Osteoblast (primary cell): ENCODE measurements around the gene SLC12A3. TPM values are rescaled to one million over a fixed set of nuclear protein-coding genes. Genes with fewer than 3 reads are reported as not detected.

Experiments used
- DNase-seq: peaks from one replicate; pipeline ENCODE4 v3.0.0; 2011; ENCODE audit warnings: low spot score, mixed read lengths; ENCODE audit not compliant: insufficient read length; ENCODE audit errors: missing footprints
- H2AFZ ChIP-seq: 2 replicates; pipeline ENCODE4 v1.6.0; 2011; ENCODE audit warnings: mild to moderate bottlenecking, low read length
- H3K27ac ChIP-seq: 2 replicates; pipeline ENCODE4 v1.5.1; 2011; ENCODE audit warnings: mild to moderate bottlenecking, low read depth, low read length, moderate library complexity
- H3K27me3 ChIP-seq: 2 replicates; pipeline ENCODE4 v1.6.0; 2012; ENCODE audit warnings: mild to moderate bottlenecking, control low read depth, inconsistent platforms, low read length, moderate library complexity; ENCODE audit not compliant: insufficient read depth
- H3K36me3 ChIP-seq: 2 replicates; pipeline ENCODE4 v1.5.1; 2011; ENCODE audit warnings: mild to moderate bottlenecking, low read length, control low read depth, moderate library complexity; ENCODE audit not compliant: insufficient read depth
- H3K4me1 ChIP-seq: 2 replicates; pipeline ENCODE4 v1.5.1; 2011; ENCODE audit warnings: mild to moderate bottlenecking, low read length, control low read depth, moderate library complexity; ENCODE audit not compliant: insufficient read depth
- H3K4me2 ChIP-seq: 2 replicates; pipeline ENCODE4 v1.6.0; 2011; ENCODE audit warnings: mild to moderate bottlenecking, low read length; ENCODE audit not compliant: insufficient read depth
- H3K4me3 ChIP-seq: fragments of 200-600 bp; sonication (generic); 3 replicates; pipeline ENCODE4 v1.5.1; 2012; ENCODE audit warnings: mild to moderate bottlenecking, low read length, inconsistent platforms; ENCODE audit not compliant: insufficient read depth
- H3K79me2 ChIP-seq: 2 replicates; pipeline ENCODE4 v1.6.0; 2012; ENCODE audit warnings: mild to moderate bottlenecking, low read length, control low read depth, inconsistent platforms; ENCODE audit not compliant: insufficient read depth
- H3K9me3 ChIP-seq: 2 replicates; pipeline ENCODE4 v1.5.1; 2011; ENCODE audit warnings: low read depth, low read length, control low read depth
- H4K20me1 ChIP-seq: 2 replicates; pipeline ENCODE4 v1.6.0; 2012; ENCODE audit warnings: mild to moderate bottlenecking, low read length, control low read depth; ENCODE audit not compliant: insufficient read depth
- small RNA-seq: library from RNA; depleted of rRNA; stranded (forward); fragments of <200 nt; gene quantifications from one replicate; pipeline ENCODE3, GENCODE V24; 2012
- total RNA-seq: library from RNA; depleted of rRNA; stranded (reverse); fragments of >200 nt; gene quantifications from 2 replicates; pipeline ENCODE4 v1.2.3, GENCODE V29; 2012
- TF ChIP-seq, protein P1 (sequence below): IDR thresholded peaks from 2 replicates; pipeline ENCODE4 v1.5.1; 2011; ENCODE audit warnings: mild to moderate bottlenecking, low read depth, low read length, moderate library complexity; ENCODE audit errors: extremely low read depth

SLC12A3 gene
- total RNA-seq, 1 donor: not detected

DNA sequence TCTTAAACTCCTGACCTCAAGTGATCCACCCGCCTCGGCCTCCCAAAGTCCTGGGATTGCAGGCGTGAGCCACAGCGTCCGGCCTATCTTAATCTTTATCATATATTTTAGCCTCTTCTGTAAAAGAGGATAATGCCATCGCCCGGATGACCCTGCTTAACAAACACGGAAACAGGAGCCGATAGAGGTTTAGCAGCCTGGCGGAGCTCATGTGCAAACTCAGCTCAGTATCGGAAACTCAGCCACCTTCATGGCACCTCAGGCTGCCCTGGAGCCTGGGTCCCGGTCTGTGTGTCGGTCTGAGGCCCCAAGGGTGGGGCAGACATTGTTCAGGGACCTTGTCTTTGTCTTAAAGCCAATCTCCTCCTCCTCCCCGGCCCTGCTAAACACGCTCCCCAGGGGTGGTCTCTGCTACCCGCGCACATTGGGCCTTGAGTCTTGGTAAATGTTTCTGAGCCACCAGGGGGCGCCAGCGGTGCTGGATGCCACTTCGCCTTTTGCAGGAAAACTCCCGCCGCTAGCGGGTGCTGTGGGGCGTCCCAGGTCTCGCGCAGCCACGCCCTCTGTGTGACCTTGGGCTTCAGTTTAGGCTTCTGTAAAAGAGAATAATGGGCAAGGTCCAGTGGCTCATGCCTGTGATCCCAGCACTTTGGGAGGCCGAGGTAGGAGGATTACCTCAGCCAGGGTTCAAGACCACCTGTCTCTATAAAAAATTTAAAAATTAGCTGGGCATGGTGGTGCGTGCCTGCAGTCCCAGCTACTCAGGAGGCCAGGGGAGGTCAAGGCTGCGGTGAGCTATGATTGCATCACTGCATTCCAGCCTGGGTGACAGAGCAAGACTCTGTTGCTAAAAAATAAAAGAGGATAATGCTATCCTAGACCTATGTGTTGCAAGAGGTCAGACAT is 99.5 kb downstream of the SLC12A3 start:
- peaks cover 36% of the 10 kb centered on the region for H3K4me1 ChIP-seq
- no peak overlapping the region for H2AFZ ChIP-seq
- H3K4me3 ChIP-seq: no peak overlapping the region
- H3K4me2 ChIP-seq: peak overlapping the region; percentile 14
- H3K9me3 ChIP-seq: no peaks in the 10 kb centered on the region
- H4K20me1 ChIP-seq: no peaks in the 10 kb centered on the region
- TF ChIP-seq, protein P1, sequence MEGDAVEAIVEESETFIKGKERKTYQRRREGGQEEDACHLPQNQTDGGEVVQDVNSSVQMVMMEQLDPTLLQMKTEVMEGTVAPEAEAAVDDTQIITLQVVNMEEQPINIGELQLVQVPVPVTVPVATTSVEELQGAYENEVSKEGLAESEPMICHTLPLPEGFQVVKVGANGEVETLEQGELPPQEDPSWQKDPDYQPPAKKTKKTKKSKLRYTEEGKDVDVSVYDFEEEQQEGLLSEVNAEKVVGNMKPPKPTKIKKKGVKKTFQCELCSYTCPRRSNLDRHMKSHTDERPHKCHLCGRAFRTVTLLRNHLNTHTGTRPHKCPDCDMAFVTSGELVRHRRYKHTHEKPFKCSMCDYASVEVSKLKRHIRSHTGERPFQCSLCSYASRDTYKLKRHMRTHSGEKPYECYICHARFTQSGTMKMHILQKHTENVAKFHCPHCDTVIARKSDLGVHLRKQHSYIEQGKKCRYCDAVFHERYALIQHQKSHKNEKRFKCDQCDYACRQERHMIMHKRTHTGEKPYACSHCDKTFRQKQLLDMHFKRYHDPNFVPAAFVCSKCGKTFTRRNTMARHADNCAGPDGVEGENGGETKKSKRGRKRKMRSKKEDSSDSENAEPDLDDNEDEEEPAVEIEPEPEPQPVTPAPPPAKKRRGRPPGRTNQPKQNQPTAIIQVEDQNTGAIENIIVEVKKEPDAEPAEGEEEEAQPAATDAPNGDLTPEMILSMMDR: peak; percentile 76
- DNase-seq: no peak
- H3K27ac ChIP-seq: peak overlapping the region; percentile 91
- no peaks in the 10 kb centered on the region for H3K36me3 ChIP-seq
- H3K79me2 ChIP-seq: no peaks in the 10 kb centered on the region
- no peaks in the 10 kb centered on the region for H3K27me3 ChIP-seq

Small RNA genes lying within 50 kb of the gene (small RNA-seq; reads per million reads assigned to genes)
- gene MIR138-2: 286 reads per million, percentile 98 among the genes with 10 or more reads in this experiment

Other genes with a start within 250 kb of the SLC12A3 start
- 105 and 119 TPM in 2 replicates for gene MT1E, start 239.4 kb upstream of the SLC12A3 start, total RNA-seq
- gene MT1M, start 232.5 kb upstream of the SLC12A3 start, total RNA-seq: 8.5 and 8.7 TPM in 2 replicates
- 0.59 TPM in 1 of 2 replicates, not detected in the other for gene MT1A, start 226.5 kb upstream of the SLC12A3 start, total RNA-seq
- not detected in 2 replicates for gene MT1B, start 213.3 kb upstream of the SLC12A3 start, total RNA-seq
- 2.1 and 3.3 TPM in 2 replicates for gene MT1F, start 207.2 kb upstream of the SLC12A3 start, total RNA-seq
- not detected in 2 replicates for gene MT1G, start 197.1 kb upstream of the SLC12A3 start, total RNA-seq
- not detected in 2 replicates for gene MT1H, start 195.4 kb upstream of the SLC12A3 start, total RNA-seq
- gene MT1X, start 182.7 kb upstream of the SLC12A3 start, total RNA-seq: 81.4 and 86.0 TPM in 2 replicates
- gene NUP93, start 135.1 kb upstream of the SLC12A3 start, total RNA-seq: 36.8 and 40.5 TPM in 2 replicates
- 190 and 209 TPM in 2 replicates for gene HERPUD1, start 66.9 kb downstream of the SLC12A3 start, total RNA-seq
- not detected in 2 replicates for gene CETP, start 96.7 kb downstream of the SLC12A3 start, total RNA-seq
- gene NLRC5, start 124.3 kb downstream of the SLC12A3 start, total RNA-seq: 52.1 and 57.2 TPM in 2 replicates
- gene CPNE2, start 227.4 kb downstream of the SLC12A3 start, total RNA-seq: 11.6 and 15.3 TPM in 2 replicates